GM12878 (cell line): ENCODE results near the gene NNAT. TPM values are rescaled to one million over a fixed set of nuclear protein-coding genes. Genes with fewer than 3 reads are reported as not detected.

ENCODE experiments used
- ATAC-seq: fragments of 200-7000 bp; cut with Tn5 transposase; 3 replicates; pipeline ENCODE4 v1.9.1; 2020; ENCODE audit warnings: mild to moderate bottlenecking, moderate library complexity
- BruUV-seq: library from RNA; stranded (reverse); fragments of 400-500 nt; replicated peaks from 2 replicates; lab custom pipeline; 2021; lab: Mats Ljungman, UMichigan
- CTCF ChIA-PET: fragments of 300-600 bp; sonication (Branson Sonifier 250); formaldehyde crosslinking; extraction: SDS; loops from one replicate; lab custom pipeline; 2021; ENCODE audit warnings: inconsistent platforms; lab: Yijun Ruan, JAX
- POLR2A ChIA-PET: fragments of 350-600 bp; formaldehyde crosslinking; extraction: SDS; loops from one replicate; lab custom pipeline; 2021; ENCODE audit warnings: inconsistent platforms; lab: Charles Lee
- RAD21 ChIA-PET: fragments of 300-600 bp; sonication (Branson Sonifier 250); formaldehyde crosslinking; loops from one replicate; lab custom pipeline; 2023; ENCODE audit warnings: antibody characterized with exemption; ENCODE audit not compliant: unreplicated experiment; lab: Charles Lee
- SMC1A ChIA-PET: fragments of 300-600 bp; sonication (Branson Sonifier 250); formaldehyde crosslinking; loops from one replicate; lab custom pipeline; 2023; ENCODE audit not compliant: unreplicated experiment, uncharacterized antibody; lab: Charles Lee
- DNase-seq: peaks from one replicate; pipeline ENCODE4 v3.0.0-alpha.2; 2011; ENCODE audit warnings: low read depth, low spot score
- FAIRE-seq: peaks from 3 replicates; lab custom pipeline; 2011; peaks lifted over from hg19 to GRCh38; lab: Jason Lieb, UNC
- H2AFZ ChIP-seq: 2 replicates; pipeline ENCODE4 v1.6.0; 2011; ENCODE audit warnings: low read depth, low read length, control low read depth; ENCODE audit not compliant: control insufficient read depth
- H3K27ac ChIP-seq: 2 replicates; pipeline ENCODE4 v1.5.1; 2011; ENCODE audit warnings: control low read depth; ENCODE audit not compliant: control insufficient read depth, insufficient read depth
- H3K27me3 ChIP-seq, 2 experiments: replicated peaks in 1 of 2; 2 replicates each; pipeline versions ENCODE4 v1.6.0 to v1.6.1; 2011; ENCODE audit warnings: low read length in 1 of 2; ENCODE audit not compliant: control insufficient read depth in 2 of 2, insufficient read depth in 2 of 2
- H3K36me3 ChIP-seq, 2 experiments: 2 replicates each; pipeline ENCODE4 v1.5.1; 2011; ENCODE audit warnings: low read length in 1 of 2; ENCODE audit not compliant: control insufficient read depth in 2 of 2, insufficient read depth in 2 of 2
- H3K4me1 ChIP-seq: 2 replicates; pipeline ENCODE4 v1.6.1; 2011; ENCODE audit warnings: mild to moderate bottlenecking, low read length, moderate library complexity, mixed read lengths; ENCODE audit not compliant: control insufficient read depth, insufficient read depth
- H3K4me2 ChIP-seq: 2 replicates; pipeline ENCODE4 v1.6.0; 2011; ENCODE audit warnings: control low read depth; ENCODE audit not compliant: control insufficient read depth, insufficient read depth
- H3K4me3 ChIP-seq: fragments of 200-600 bp; sonication (generic); 2 replicates; pipeline ENCODE4 v1.5.1; 2016
- H3K79me2 ChIP-seq: 2 replicates; pipeline ENCODE4 v1.6.0; 2011; ENCODE audit warnings: low read length; ENCODE audit not compliant: control insufficient read depth, insufficient read depth
- H3K9ac ChIP-seq: 2 replicates; pipeline ENCODE4 v1.8.0; 2011; ENCODE audit warnings: low read length, control low read depth, mixed read lengths; ENCODE audit not compliant: control insufficient read depth, insufficient read depth
- H3K9me3 ChIP-seq: replicated peaks from 3 replicates; pipeline ENCODE4 v1.5.1; 2011; ENCODE audit warnings: mild to moderate bottlenecking, low read length; ENCODE audit not compliant: control insufficient read depth, insufficient read depth
- H4K20me1 ChIP-seq: 2 replicates; pipeline ENCODE4 v1.6.0; 2011; ENCODE audit not compliant: control insufficient read depth, insufficient read depth
- BMI1 ChIP-seq: fragments of 450-650 bp; IDR thresholded peaks from 2 replicates; pipeline ENCODE4 v1.6.1; 2016; ENCODE audit warnings: mild to moderate bottlenecking, moderate library complexity, borderline replicate concordance
- CBX3 ChIP-seq: fragments of 200-600 bp; sonication (generic); IDR thresholded peaks from 2 replicates; pipeline ENCODE4 v1.6.1; 2016; ENCODE audit warnings: low read depth, borderline replicate concordance
- ELK1 ChIP-seq: IDR thresholded peaks from 2 replicates; pipeline ENCODE4 v1.6.1; 2012; ENCODE audit warnings: low read depth, low read length, improper control_type of control experiment
- FOS ChIP-seq: IDR thresholded peaks from 3 replicates; pipeline ENCODE4 v1.6.1; 2011; ENCODE audit warnings: borderline replicate concordance; ENCODE audit not compliant: insufficient read length; ENCODE audit errors: extremely low read depth
- MTA3 ChIP-seq: IDR thresholded peaks from 2 replicates; pipeline ENCODE4 v1.6.1; 2012; ENCODE audit warnings: low read length, inconsistent platforms, borderline replicate concordance
- NBN ChIP-seq: fragments of 450-650 bp; IDR thresholded peaks from 2 replicates; pipeline ENCODE4 v1.6.1; 2016
- PAX8 ChIP-seq: fragments of 450-650 bp; IDR thresholded peaks from 2 replicates; pipeline ENCODE4 v1.6.1; 2017; ENCODE audit warnings: mild to moderate bottlenecking, moderate library complexity
- POLR2A ChIP-seq: IDR thresholded peaks from 2 replicates; pipeline ENCODE4 v1.6.1; 2011; ENCODE audit warnings: low read depth, mild to moderate bottlenecking, low read length
- RAD51 ChIP-seq: fragments of 450-650 bp; IDR thresholded peaks from 2 replicates; pipeline ENCODE4 v1.6.1; 2016; ENCODE audit warnings: moderate library complexity, mild to moderate bottlenecking, inconsistent platforms
- SKIL ChIP-seq: fragments of 450-650 bp; IDR thresholded peaks from 2 replicates; pipeline ENCODE4 v1.6.1; 2017; ENCODE audit warnings: mild to moderate bottlenecking, low read depth, inconsistent platforms; ENCODE audit not compliant: poor library complexity, severe bottlenecking
- YY1 ChIP-seq: IDR thresholded peaks from 2 replicates; pipeline ENCODE4 v1.6.1; 2011; ENCODE audit warnings: low read depth, mild to moderate bottlenecking, low read length
- ZBED1 ChIP-seq: IDR thresholded peaks from 2 replicates; pipeline ENCODE4 v1.6.1; 2016; ENCODE audit warnings: borderline replicate concordance
- ZNF217 ChIP-seq: fragments of 450-650 bp; IDR thresholded peaks from 2 replicates; pipeline ENCODE4 v1.6.1; 2017; ENCODE audit warnings: antibody characterized with exemption, mild to moderate bottlenecking
- ZNF622 ChIP-seq: fragments of 450-650 bp; IDR thresholded peaks from 2 replicates; pipeline ENCODE4 v1.6.1; 2017; ENCODE audit warnings: mild to moderate bottlenecking, inconsistent platforms
- WGBS: methylation state at CpG from one replicate; pipeline ENCODE4 v1.1.6; 2016; ENCODE audit warnings: low lambda C conversion rate; ENCODE audit not compliant: insufficient replicate concordance, insufficient coverage; ENCODE audit errors: missing lambda C conversion rate; 5-methylcytosine and 5-hydroxymethylcytosine counted together
- in situ Hi-C: fragments of 300-500 bp; cut with MboI; formaldehyde crosslinking; loops from 9 replicates; pipeline ENCODE4 v1.14.3; 2018; ENCODE audit warnings: mixed read lengths
- intact Hi-C: fragments of 100-400 bp; cut with micrococcal nuclease; formaldehyde crosslinking; loops from one replicate; pipeline ENCODE4 v1.14.2; 2022; ENCODE audit not compliant: unreplicated experiment
- polyA plus RNA-seq, 11 experiments: library from polyadenylated mRNA; depleted of rRNA in 4 of 11; unstranded in 6 of 11; stranded (reverse) in 5 of 11; fragments of >200 nt; fragmentation: Nextera tagmentation in 4 of 11; fragmentation: Illumina TruSeq in 1 of 11; extraction: Ambion mirVana in 4 of 11; extraction: Trizol in 1 of 11; gene quantifications; 1 replicate in 1 of 11; 2 replicates in 10 of 11; pipeline versions ENCODE4 v1.2.1 to v1.2.3, GENCODE V29; 2011 to 2016; ENCODE audit warnings: inconsistent platforms in 2 of 11, missing spikeins in 2 of 11, low read depth in 1 of 11
- total RNA-seq, 4 experiments: library from RNA; depleted of rRNA in 3 of 4; stranded (reverse); fragments of >200 nt in 3 of 4; fragmentation: Illumina TruSeq in 1 of 4; extraction: Trizol in 1 of 4; gene quantifications; 2 replicates each; pipeline versions ENCODE4 v1.2.1 to v1.2.3, GENCODE V29; 2013 to 2021
- TF ChIP-seq, protein P1 (sequence below): fragments of 450-650 bp; IDR thresholded peaks from 2 replicates; pipeline ENCODE4 v1.6.1; 2017; ENCODE audit warnings: low read depth, mild to moderate bottlenecking, moderate library complexity
- TF ChIP-seq, protein P2 (sequence below): fragments of 450-650 bp; IDR thresholded peaks from 2 replicates; pipeline ENCODE4 v1.6.1; 2016; ENCODE audit warnings: mild to moderate bottlenecking

The NNAT gene
- total and polyA plus RNA-seq, 10 of the 15 experiments (the other 5 are each of a cell fraction or from before 2014, with no cell fraction given): 0.22 to 0.99 (median 0.42) TPM; not detected in 7

- Histone ChIP-seq H3K27me3 (no peaks in the 10 kb centered on the region; a peak in 1 of 4 replicates), H3K4me1 (no peaks in the 10 kb centered on the region), H4K20me1 (no peaks in the 10 kb centered on the region), H3K4me2 (no peak overlapping the region), H3K9me3 (no peaks in the 10 kb centered on the region), H3K9ac (no peak overlapping the region), H3K79me2 (no peaks in the 10 kb centered on the region), H3K4me3 (no peak overlapping the region), H3K36me3 (no peaks in the 10 kb centered on the region), H2AFZ (no peak overlapping the region), H3K27ac (no peak overlapping the region)
- no peak for FAIRE-seq
- intact Hi-C loops: no loop called here
- no peak for ATAC-seq
- WGBS: 75% methylated on average over 6 of the region's 6 CpGs
- in situ Hi-C loops: no loop called here
- no TSS peak for BruUV-seq
- POLR2A ChIA-PET: no interaction called here
- CTCF ChIA-PET: interaction anchor here (0.8 kb wide), 1 partner anchor 42 kb away, joined by 3 read pairs; no protein-coding TSS in a partner anchor
- SMC1A ChIA-PET: interaction anchor here (0.6 kb wide), 2 partner anchors 11 to 567 kb away, joined by 3 read pairs; no protein-coding TSS in a partner anchor
- no peak for DNase-seq
- RAD21 ChIA-PET: no interaction called here
- TF ChIP-seq YY1 (no peak), BMI1 (no peak), FOS (no peak), ZNF217 (no peak), PAX8 (no peak), ZNF622 (no peak), ZBED1 (no peak), CBX3 (no peak), ELK1 (no peak), SKIL (no peak), RAD51 (no peak), NBN (no peak), POLR2A (no peak), MTA3 (no peak)
- TF ChIP-seq, protein P1, sequence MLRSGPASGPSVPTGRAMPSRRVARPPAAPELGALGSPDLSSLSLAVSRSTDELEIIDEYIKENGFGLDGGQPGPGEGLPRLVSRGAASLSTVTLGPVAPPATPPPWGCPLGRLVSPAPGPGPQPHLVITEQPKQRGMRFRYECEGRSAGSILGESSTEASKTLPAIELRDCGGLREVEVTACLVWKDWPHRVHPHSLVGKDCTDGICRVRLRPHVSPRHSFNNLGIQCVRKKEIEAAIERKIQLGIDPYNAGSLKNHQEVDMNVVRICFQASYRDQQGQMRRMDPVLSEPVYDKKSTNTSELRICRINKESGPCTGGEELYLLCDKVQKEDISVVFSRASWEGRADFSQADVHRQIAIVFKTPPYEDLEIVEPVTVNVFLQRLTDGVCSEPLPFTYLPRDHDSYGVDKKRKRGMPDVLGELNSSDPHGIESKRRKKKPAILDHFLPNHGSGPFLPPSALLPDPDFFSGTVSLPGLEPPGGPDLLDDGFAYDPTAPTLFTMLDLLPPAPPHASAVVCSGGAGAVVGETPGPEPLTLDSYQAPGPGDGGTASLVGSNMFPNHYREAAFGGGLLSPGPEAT: no peak
- TF ChIP-seq, protein P2, sequence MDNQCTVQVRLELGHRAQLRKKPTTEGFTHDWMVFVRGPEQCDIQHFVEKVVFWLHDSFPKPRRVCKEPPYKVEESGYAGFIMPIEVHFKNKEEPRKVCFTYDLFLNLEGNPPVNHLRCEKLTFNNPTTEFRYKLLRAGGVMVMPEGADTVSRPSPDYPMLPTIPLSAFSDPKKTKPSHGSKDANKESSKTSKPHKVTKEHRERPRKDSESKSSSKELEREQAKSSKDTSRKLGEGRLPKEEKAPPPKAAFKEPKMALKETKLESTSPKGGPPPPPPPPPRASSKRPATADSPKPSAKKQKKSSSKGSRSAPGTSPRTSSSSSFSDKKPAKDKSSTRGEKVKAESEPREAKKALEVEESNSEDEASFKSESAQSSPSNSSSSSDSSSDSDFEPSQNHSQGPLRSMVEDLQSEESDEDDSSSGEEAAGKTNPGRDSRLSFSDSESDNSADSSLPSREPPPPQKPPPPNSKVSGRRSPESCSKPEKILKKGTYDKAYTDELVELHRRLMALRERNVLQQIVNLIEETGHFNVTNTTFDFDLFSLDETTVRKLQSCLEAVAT: no peak
These were observed 28.9 kb upstream of the NNAT start for GRCh38 chr20:37492096-37492625.
